K562 (cell line): ENCODE results near the gene MYL11. TPM values are rescaled to one million over a fixed set of nuclear protein-coding genes. Genes with fewer than 3 reads are reported as not detected.
A peak's percentile ranks its signal among the peaks of the same experiment; 100 is the strongest.

Experiments
- ARID1B ChIP-seq: fragments of 450-650 bp; IDR thresholded peaks from 2 replicates; pipeline ENCODE4 v1.6.1; 2016; ENCODE audit warnings: antibody characterized with exemption, mild to moderate bottlenecking, inconsistent platforms
- ATF1 ChIP-seq, 2 experiments: fragments of 450-650 bp in 1 of 2; IDR thresholded peaks; 2 replicates each; pipeline ENCODE4 v1.6.1; 2016; ENCODE audit warnings: missing compliant biosample characterization in 1 of 2, missing genetic modification characterization in 1 of 2
- ATF3 ChIP-seq, 2 experiments: fragments of 450-650 bp in 1 of 2; sonication (generic) in 1 of 2; formaldehyde crosslinking in 1 of 2; IDR thresholded peaks in 1 of 2; conservative IDR thresholded peaks in 1 of 2; 2 replicates each; pipeline versions ENCODE4 v1.6.1 to v1.8.1; 2016 to 2023; ENCODE audit warnings: mild to moderate bottlenecking in 2 of 2, moderate library complexity in 2 of 2, inconsistent platforms in 1 of 2, missing genetic modification reagents in 1 of 2
- C11orf30 ChIP-seq: fragments of 450-650 bp; IDR thresholded peaks from 2 replicates; pipeline ENCODE4 v1.6.1; 2016; ENCODE audit warnings: low read depth, mild to moderate bottlenecking
- DPF2 ChIP-seq: fragments of 450-650 bp; IDR thresholded peaks from 2 replicates; pipeline ENCODE4 v1.6.1; 2016
- E2F8 ChIP-seq: fragments of 450-650 bp; IDR thresholded peaks from 2 replicates; pipeline ENCODE4 v1.7.1; 2018; ENCODE audit warnings: mild to moderate bottlenecking, low read depth; ENCODE audit not compliant: partially characterized antibody
- FIP1L1 ChIP-seq: fragments of 200-400 bp; formaldehyde crosslinking; IDR thresholded peaks from 2 replicates; pipeline ENCODE4 v1.6.1; 2018; ENCODE audit warnings: mild to moderate bottlenecking, low read depth, low read length; ENCODE audit not compliant: poor library complexity, severe bottlenecking
- FOXM1 ChIP-seq, 2 experiments: fragments of 450-650 bp in 1 of 2; sonication (generic) in 1 of 2; formaldehyde crosslinking in 1 of 2; IDR thresholded peaks; 2 replicates each; pipeline versions ENCODE4 v1.6.1 to v1.9.0; 2017 to 2022; ENCODE audit warnings: low read depth in 2 of 2, mild to moderate bottlenecking in 2 of 2, missing genetic modification reagents in 1 of 2, moderate library complexity in 1 of 2
- KDM4B ChIP-seq, 2 experiments: fragments of 450-650 bp in 1 of 2; sonication (generic) in 1 of 2; IDR thresholded peaks; 2 replicates each; pipeline ENCODE4 v1.6.1; 2016 to 2017; ENCODE audit warnings: borderline replicate concordance in 2 of 2, antibody characterized with exemption in 1 of 2, low read depth in 1 of 2, mild to moderate bottlenecking in 1 of 2
- NBN ChIP-seq: fragments of 450-650 bp; IDR thresholded peaks from 2 replicates; pipeline ENCODE4 v1.6.1; 2016; ENCODE audit warnings: low read depth, mild to moderate bottlenecking
- NR1H2 ChIP-seq: sonication (generic); formaldehyde crosslinking; IDR thresholded peaks from 2 replicates; pipeline ENCODE4 v1.4.0; 2020; ENCODE audit warnings: mild to moderate bottlenecking, missing genetic modification reagents
- PML ChIP-seq: IDR thresholded peaks from 2 replicates; pipeline ENCODE4 v1.6.1; 2012; ENCODE audit warnings: low read length, inconsistent platforms
- RBFOX2 ChIP-seq: fragments of 200-400 bp; formaldehyde crosslinking; IDR thresholded peaks from 2 replicates; pipeline ENCODE4 v1.6.1; 2017; ENCODE audit warnings: low read depth, mild to moderate bottlenecking, low read length, moderate library complexity
- SMARCA4 ChIP-seq: fragments of 450-650 bp; IDR thresholded peaks from 2 replicates; pipeline ENCODE4 v1.6.1; 2016
- SOX6 ChIP-seq: fragments of 450-650 bp; IDR thresholded peaks from 2 replicates; pipeline ENCODE4 v1.6.1; 2014; ENCODE audit warnings: mild to moderate bottlenecking
- THAP7 ChIP-seq: fragments of 250-450 bp; sonication (Bioruptor Pico); IDR thresholded peaks from 2 replicates; pipeline ENCODE4 v1.5.0; 2021
- U2AF1 ChIP-seq: fragments of 200-400 bp; formaldehyde crosslinking; optimal IDR thresholded peaks from 2 replicates; pipeline ENCODE3; 2017; ENCODE audit warnings: mild to moderate bottlenecking, low read depth, low read length, moderate library complexity
- ZNF175 ChIP-seq: fragments of 200-800 bp; sonication (Bioruptor generic); IDR thresholded peaks from 2 replicates; pipeline ENCODE4 v1.6.1; 2016; ENCODE audit warnings: low read depth, mild to moderate bottlenecking, missing genetic modification characterization, missing compliant biosample characterization
- ZNF316 ChIP-seq: fragments of 450-650 bp; IDR thresholded peaks from 2 replicates; pipeline ENCODE4 v1.6.1; 2016
- ZNF583 ChIP-seq: fragments of 250-450 bp; sonication (Bioruptor Pico); IDR thresholded peaks from 2 replicates; pipeline ENCODE4 v1.4.0; 2020
- ZNF655 ChIP-seq: fragments of 250-450 bp; sonication (Bioruptor Pico); IDR thresholded peaks from 2 replicates; pipeline ENCODE4 v1.5.0; 2021
- ZZZ3 ChIP-seq: fragments of 450-650 bp; IDR thresholded peaks from 2 replicates; pipeline ENCODE4 v1.6.1; 2016; ENCODE audit warnings: antibody characterized with exemption, mild to moderate bottlenecking, moderate library complexity
- polyA plus RNA-seq, 8 experiments: library from polyadenylated mRNA; depleted of rRNA in 4 of 8; stranded (reverse) in 5 of 8; unstranded in 3 of 8; fragments of >200 nt; fragmentation: Nextera tagmentation in 2 of 8; fragmentation: Illumina TruSeq in 1 of 8; extraction: Ambion mirVana in 2 of 8; extraction: Trizol in 1 of 8; gene quantifications; 2 replicates each; pipeline versions ENCODE4 v1.2.1 to v1.2.3, GENCODE V29; 2011 to 2014; ENCODE audit warnings: inconsistent platforms in 1 of 8, missing spikeins in 1 of 8
- total RNA-seq, 7 experiments: library from RNA; depleted of rRNA in 6 of 7; stranded (reverse); fragments of >200 nt in 6 of 7; fragmentation: Illumina TruSeq in 2 of 7; extraction: Trizol in 2 of 7; gene quantifications; 2 replicates each; pipeline versions ENCODE4 v1.2.1 to v1.2.3, GENCODE V29; 2011 to 2021; ENCODE audit warnings: low replicate concordance in 1 of 7

Gene MYL11
- total and polyA plus RNA-seq, 9 of the 15 experiments (the other 6 are each of a cell fraction or from before 2014, with no cell fraction given), result 0.31 to 1.5 (median 0.73) TPM; not detected in 4

- TF ChIP-seq E2F8 (peak; percentile 31), ZNF655 (CRISPR knock-in tag) (no peak), ATF3 (IDR thresholded peaks at IDR 0.05) (0 out of 2 replicates have a peak, but pooled peaks have one; percentile 30), ATF3 (CRISPR knock-in tag; conservative IDR thresholded peaks at IDR 0.05) (no peak; the same call in 1 of the 2 replicates), C11orf30 (peak; percentile 71; the same call in 1 of the 2 replicates), ARID1B (peak; percentile 56), PML (peak; percentile 64; the same call in 1 of the 2 replicates), ATF1 (CRISPR knock-in tag; IDR thresholded peaks at IDR 0.05) (peak; percentile 60; the same call in 1 of the 2 replicates), ATF1 (tag; IDR thresholded peaks at IDR 0.05) (peak; percentile 96), NBN (peak; percentile 66), RBFOX2 (peak; percentile 96), DPF2 (peak; percentile 50; the same call in 1 of the 2 replicates), SOX6 (peak; percentile 14), ZZZ3 (no peak), FIP1L1 (peak; percentile 38), KDM4B (IDR thresholded peaks at IDR 0.05; ENCODE audit: borderline replicate concordance in 2 of 2, low read depth in 1 of 2) (peak in 1 of 2 experiments; percentile 69; a peak in 1 of 4 replicates), ZNF583 (CRISPR knock-in tag) (0 out of 2 replicates have a peak, but pooled peaks have one; percentile 28), ZNF175 (CRISPR knock-in tag) (peak; percentile 67; the same call in 1 of the 2 replicates), SMARCA4 (peak; percentile 12), U2AF1 (no peak), ZNF316 (peak; percentile 75), NR1H2 (0 out of 2 replicates have a peak, but pooled peaks have one; percentile 6), THAP7 (CRISPR knock-in tag) (no peak), FOXM1 (IDR thresholded peaks at IDR 0.05; ENCODE audit: low read depth) (no peak), FOXM1 (CRISPR knock-in tag; IDR thresholded peaks at IDR 0.05; ENCODE audit: low read depth) (no peak)
Measured at GRCh38 chr16:30377812-30378235, 3.2 kb downstream of the MYL11 start (continued).
